Measurements from ENCODE around the gene HNMT. TPM values are rescaled to one million over a fixed set of nuclear protein-coding genes. Genes with fewer than 3 reads are reported as not detected.

The HNMT gene
- total and polyA plus RNA-seq, 2 of the 13 experiments (the other 11 are each of a cell fraction or from before 2014, with no cell fraction given) = 279 to 309 TPM

GRCh38 chr2:137975280-137976271, 11.3 kb downstream of the HNMT start (continued):
- TF ChIP-seq, protein P1, sequence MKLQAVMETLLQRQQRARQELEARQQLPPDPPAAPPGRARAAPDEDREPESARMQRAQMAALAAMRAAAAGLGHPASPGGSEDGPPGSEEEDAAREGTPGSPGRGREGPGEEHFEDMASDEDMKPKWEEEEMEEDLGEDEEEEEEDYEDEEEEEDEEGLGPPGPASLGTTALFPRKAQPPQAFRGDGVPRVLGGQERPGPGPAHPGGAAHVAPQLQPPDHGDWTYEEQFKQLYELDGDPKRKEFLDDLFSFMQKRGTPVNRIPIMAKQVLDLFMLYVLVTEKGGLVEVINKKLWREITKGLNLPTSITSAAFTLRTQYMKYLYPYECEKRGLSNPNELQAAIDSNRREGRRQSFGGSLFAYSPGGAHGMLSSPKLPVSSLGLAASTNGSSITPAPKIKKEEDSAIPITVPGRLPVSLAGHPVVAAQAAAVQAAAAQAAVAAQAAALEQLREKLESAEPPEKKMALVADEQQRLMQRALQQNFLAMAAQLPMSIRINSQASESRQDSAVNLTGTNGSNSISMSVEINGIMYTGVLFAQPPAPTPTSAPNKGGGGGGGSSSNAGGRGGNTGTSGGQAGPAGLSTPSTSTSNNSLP (IDR thresholded peaks at IDR 0.05; ENCODE audit: low read depth, low read length) = peak; percentile 43; the same call in 1 of the 2 replicates
- no peak for TF ChIP-seq ZNF180 (CRISPR knock-in tag; IDR thresholded peaks at IDR 0.05; ENCODE audit: borderline replicate concordance, low read depth)
- TF ChIP-seq, protein P2, sequence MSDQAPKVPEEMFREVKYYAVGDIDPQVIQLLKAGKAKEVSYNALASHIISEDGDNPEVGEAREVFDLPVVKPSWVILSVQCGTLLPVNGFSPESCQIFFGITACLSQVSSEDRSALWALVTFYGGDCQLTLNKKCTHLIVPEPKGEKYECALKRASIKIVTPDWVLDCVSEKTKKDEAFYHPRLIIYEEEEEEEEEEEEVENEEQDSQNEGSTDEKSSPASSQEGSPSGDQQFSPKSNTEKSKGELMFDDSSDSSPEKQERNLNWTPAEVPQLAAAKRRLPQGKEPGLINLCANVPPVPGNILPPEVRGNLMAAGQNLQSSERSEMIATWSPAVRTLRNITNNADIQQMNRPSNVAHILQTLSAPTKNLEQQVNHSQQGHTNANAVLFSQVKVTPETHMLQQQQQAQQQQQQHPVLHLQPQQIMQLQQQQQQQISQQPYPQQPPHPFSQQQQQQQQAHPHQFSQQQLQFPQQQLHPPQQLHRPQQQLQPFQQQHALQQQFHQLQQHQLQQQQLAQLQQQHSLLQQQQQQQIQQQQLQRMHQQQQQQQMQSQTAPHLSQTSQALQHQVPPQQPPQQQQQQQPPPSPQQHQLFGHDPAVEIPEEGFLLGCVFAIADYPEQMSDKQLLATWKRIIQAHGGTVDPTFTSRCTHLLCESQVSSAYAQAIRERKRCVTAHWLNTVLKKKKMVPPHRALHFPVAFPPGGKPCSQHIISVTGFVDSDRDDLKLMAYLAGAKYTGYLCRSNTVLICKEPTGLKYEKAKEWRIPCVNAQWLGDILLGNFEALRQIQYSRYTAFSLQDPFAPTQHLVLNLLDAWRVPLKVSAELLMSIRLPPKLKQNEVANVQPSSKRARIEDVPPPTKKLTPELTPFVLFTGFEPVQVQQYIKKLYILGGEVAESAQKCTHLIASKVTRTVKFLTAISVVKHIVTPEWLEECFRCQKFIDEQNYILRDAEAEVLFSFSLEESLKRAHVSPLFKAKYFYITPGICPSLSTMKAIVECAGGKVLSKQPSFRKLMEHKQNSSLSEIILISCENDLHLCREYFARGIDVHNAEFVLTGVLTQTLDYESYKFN (CRISPR knock-in tag; conservative IDR thresholded peaks at IDR 0.05) = peak; percentile 75
- TF ChIP-seq ZFY (CRISPR knock-in tag; IDR thresholded peaks at IDR 0.05) = peak; percentile 44; the same call in 1 of the 2 replicates
- TF ChIP-seq ZNF354B (CRISPR knock-in tag; IDR thresholded peaks at IDR 0.05) = no peak
- 0 out of 2 replicates have a peak, but pooled peaks have one; percentile 14 for TF ChIP-seq GATAD1 (CRISPR knock-in tag; IDR thresholded peaks at IDR 0.05)
- TF ChIP-seq IKZF5 (CRISPR knock-in tag; IDR thresholded peaks at IDR 0.05) = 0 out of 2 replicates have a peak, but pooled peaks have one; percentile 50
- TF ChIP-seq, protein P3, sequence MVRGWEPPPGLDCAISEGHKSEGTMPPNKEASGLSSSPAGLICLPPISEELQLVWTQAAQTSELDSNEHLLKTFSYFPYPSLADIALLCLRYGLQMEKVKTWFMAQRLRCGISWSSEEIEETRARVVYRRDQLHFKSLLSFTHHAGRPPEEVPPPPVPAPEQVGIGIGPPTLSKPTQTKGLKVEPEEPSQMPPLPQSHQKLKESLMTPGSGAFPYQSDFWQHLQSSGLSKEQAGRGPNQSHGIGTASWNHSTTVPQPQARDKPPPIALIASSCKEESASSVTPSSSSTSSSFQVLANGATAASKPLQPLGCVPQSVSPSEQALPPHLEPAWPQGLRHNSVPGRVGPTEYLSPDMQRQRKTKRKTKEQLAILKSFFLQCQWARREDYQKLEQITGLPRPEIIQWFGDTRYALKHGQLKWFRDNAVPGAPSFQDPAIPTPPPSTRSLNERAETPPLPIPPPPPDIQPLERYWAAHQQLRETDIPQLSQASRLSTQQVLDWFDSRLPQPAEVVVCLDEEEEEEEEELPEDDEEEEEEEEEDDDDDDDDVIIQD (CRISPR knock-in tag; IDR thresholded peaks at IDR 0.05; ENCODE audit: low read depth) = peak; percentile 92
- peak; percentile 52; the same call in 1 of the 2 replicates for TF ChIP-seq NFYC (CRISPR knock-in tag; IDR thresholded peaks at IDR 0.05)
- TF ChIP-seq ZNF772 (CRISPR knock-in tag; IDR thresholded peaks at IDR 0.05) = no peak
- 0 out of 2 replicates have a peak, but pooled peaks have one; percentile 23 for TF ChIP-seq CREM (IDR thresholded peaks at IDR 0.05)
- no peak for TF ChIP-seq CREM (CRISPR knock-in tag; IDR thresholded peaks at IDR 0.05)
- no peak for TF ChIP-seq ZNF143 (CRISPR knock-in tag; IDR thresholded peaks at IDR 0.05)
- TF ChIP-seq PCBP2 (optimal IDR thresholded peaks at IDR 0.05; ENCODE audit: low read depth, low read length, poor library complexity, severe bottlenecking) = no peak
- TF ChIP-seq HNF1B (CRISPR knock-in tag; IDR thresholded peaks at IDR 0.05) = peak; percentile 54; the same call in 1 of the 2 replicates
- TF ChIP-seq NBN (conservative IDR thresholded peaks at IDR 0.05) = no peak
- no peak for TF ChIP-seq HNRNPK (IDR thresholded peaks at IDR 0.05; ENCODE audit: low read depth, low read length, poor library complexity, severe bottlenecking)
- peak; percentile 81 for TF ChIP-seq MED1 (CRISPR knock-in tag; IDR thresholded peaks at IDR 0.05)
- TF ChIP-seq RCOR2 (CRISPR knock-in tag; IDR thresholded peaks at IDR 0.05) = peak; percentile 10; the same call in 1 of the 2 replicates
- TF ChIP-seq GATAD2A (CRISPR knock-in tag; IDR thresholded peaks at IDR 0.05) = peak; percentile 66; the same call in 1 of the 2 replicates

Measured in HepG2 (cell line).